ENCODE results near the gene MRTFA.

The MRTFA gene

DNA sequence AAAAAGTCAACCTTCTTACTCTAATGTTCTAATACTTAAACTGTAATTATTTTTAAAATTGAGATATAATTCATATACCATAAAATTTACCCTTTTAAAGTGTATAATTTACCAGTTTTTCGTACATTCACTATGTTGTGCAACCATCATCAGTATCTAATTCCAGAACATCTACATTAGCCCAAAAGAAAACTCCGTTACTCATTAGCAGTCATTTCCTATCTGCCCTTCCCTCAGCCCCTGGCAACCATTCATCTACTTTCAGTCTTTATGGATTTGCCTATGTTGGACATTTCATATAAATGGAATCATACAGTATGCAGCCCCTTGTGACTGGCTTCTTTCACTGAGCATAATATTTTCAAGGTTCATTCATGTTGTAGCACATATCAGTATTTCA is 243.9 kb downstream of the MRTFA start:
- Histone ChIP-seq H3K4me3 (no peak overlapping the region), H3K9me3 (no peaks in the 10 kb centered on the region), H3K27me3 (no peaks in the 10 kb centered on the region), H3K27ac (no peak overlapping the region), H3K36me3 (peaks cover 0 to 10% (median 0%) of the 10 kb centered on the region in 3 donors), H3K4me1 (peaks cover 0 to 7% (median 3%) of the 10 kb centered on the region in 4 donors)
- no peak for DNase-seq
- TF ChIP-seq, protein P1, sequence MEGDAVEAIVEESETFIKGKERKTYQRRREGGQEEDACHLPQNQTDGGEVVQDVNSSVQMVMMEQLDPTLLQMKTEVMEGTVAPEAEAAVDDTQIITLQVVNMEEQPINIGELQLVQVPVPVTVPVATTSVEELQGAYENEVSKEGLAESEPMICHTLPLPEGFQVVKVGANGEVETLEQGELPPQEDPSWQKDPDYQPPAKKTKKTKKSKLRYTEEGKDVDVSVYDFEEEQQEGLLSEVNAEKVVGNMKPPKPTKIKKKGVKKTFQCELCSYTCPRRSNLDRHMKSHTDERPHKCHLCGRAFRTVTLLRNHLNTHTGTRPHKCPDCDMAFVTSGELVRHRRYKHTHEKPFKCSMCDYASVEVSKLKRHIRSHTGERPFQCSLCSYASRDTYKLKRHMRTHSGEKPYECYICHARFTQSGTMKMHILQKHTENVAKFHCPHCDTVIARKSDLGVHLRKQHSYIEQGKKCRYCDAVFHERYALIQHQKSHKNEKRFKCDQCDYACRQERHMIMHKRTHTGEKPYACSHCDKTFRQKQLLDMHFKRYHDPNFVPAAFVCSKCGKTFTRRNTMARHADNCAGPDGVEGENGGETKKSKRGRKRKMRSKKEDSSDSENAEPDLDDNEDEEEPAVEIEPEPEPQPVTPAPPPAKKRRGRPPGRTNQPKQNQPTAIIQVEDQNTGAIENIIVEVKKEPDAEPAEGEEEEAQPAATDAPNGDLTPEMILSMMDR (IDR thresholded peaks at IDR 0.05): no peak
- intact Hi-C loops (cut with DNase I; ENCODE audit: low total_unique reads): no loop called here

DNA sequence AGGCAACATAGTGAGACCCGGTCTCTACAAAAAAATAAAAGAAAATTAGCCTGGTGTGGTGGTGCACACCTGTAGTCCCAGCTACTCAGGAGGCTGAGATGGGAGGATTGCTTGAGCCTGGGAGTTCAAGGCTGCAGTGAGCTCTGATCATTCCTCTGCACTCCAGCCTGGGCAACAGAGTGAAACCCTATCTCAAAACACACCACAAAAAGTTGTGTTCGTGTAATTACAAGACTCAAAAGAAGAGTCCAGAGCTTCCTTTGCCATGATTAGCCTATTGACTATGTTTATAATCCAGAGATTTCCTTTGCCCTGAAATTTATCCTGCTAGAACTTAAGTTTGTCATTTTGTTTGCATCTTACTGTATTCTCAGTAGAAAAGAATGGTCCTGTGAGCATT is 245.1 kb downstream of the MRTFA start:
- Histone ChIP-seq H3K36me3 (peaks cover 0 to 10% (median 0%) of the 10 kb centered on the region in 3 donors), H3K9me3 (no peaks in the 10 kb centered on the region), H3K27me3 (no peaks in the 10 kb centered on the region), H3K4me3 (no peak overlapping the region), H3K4me1 (no peaks in the 10 kb centered on the region), H3K27ac (no peak overlapping the region)
- TF ChIP-seq, protein P1 (IDR thresholded peaks at IDR 0.05): no peak
- intact Hi-C loops (cut with DNase I; ENCODE audit: low total_unique reads): no loop called here
- no peak for DNase-seq

DNA sequence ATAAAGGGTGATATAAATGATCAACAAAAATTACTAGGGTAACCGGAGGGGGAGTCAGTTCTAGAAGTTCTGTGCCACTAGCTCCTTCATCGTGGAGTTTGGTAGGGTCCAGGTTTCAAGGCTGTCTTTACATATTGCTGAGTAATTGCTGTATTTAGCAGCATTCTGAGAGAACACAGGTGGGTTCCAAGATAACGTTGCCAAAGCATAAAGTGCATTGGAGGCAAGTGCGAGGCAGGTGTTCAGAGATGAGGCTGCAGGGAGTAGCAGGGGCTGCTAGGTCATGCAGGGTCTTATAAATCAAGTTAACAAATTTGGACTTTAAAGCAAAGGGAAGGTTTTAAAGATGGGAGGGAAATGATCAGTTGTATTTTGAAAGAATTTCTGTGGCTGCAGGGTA is 248.3 kb downstream of the MRTFA start:
- H3K4me1 ChIP-seq: peaks cover 0 to 9% (median 0%) of the 10 kb centered on the region in 4 donors
- intact Hi-C loops (cut with DNase I; ENCODE audit: low total_unique reads): no loop called here
- peaks cover 0 to 5% (median 0%) of the 10 kb centered on the region in 3 donors for H3K36me3 ChIP-seq
- TF ChIP-seq, protein P1 (IDR thresholded peaks at IDR 0.05): no peak
- H3K4me3 ChIP-seq: no peak overlapping the region
- H3K9me3 ChIP-seq: no peaks in the 10 kb centered on the region
- H3K27ac ChIP-seq: no peak overlapping the region
- no peaks in the 10 kb centered on the region for H3K27me3 ChIP-seq
- no peak for DNase-seq

DNA sequence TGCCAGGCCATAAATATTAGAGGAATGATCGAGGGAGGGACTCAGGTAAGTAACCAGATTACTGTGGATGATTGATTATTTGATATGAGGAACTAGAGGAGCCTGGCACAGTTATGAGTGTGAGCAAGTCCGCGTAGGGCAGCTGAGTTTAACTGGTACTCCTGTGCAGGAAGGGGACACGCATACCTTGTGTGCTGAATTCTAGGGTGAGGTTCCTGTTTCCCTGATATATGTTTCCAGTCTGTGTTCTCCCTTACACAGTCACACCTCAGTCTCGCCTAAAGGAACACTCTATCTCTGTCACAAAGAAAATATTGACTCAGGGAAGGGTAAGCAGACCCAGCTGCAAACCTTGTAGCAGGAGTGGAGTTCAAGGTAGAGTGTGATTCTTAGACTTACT is 248.8 kb downstream of the MRTFA start:
- peaks cover 0 to 5% (median 0%) of the 10 kb centered on the region in 3 donors for H3K36me3 ChIP-seq
- no peak for DNase-seq
- no peaks in the 10 kb centered on the region for H3K9me3 ChIP-seq
- H3K4me1 ChIP-seq: peaks cover 0 to 14% (median 0%) of the 10 kb centered on the region in 4 donors
- TF ChIP-seq, protein P1 (IDR thresholded peaks at IDR 0.05): no peak
- intact Hi-C loops (cut with DNase I; ENCODE audit: low total_unique reads): no loop called here
- no peaks in the 10 kb centered on the region for H3K27me3 ChIP-seq
- H3K4me3 ChIP-seq: no peak overlapping the region
- H3K27ac ChIP-seq: no peak overlapping the region

DNA sequence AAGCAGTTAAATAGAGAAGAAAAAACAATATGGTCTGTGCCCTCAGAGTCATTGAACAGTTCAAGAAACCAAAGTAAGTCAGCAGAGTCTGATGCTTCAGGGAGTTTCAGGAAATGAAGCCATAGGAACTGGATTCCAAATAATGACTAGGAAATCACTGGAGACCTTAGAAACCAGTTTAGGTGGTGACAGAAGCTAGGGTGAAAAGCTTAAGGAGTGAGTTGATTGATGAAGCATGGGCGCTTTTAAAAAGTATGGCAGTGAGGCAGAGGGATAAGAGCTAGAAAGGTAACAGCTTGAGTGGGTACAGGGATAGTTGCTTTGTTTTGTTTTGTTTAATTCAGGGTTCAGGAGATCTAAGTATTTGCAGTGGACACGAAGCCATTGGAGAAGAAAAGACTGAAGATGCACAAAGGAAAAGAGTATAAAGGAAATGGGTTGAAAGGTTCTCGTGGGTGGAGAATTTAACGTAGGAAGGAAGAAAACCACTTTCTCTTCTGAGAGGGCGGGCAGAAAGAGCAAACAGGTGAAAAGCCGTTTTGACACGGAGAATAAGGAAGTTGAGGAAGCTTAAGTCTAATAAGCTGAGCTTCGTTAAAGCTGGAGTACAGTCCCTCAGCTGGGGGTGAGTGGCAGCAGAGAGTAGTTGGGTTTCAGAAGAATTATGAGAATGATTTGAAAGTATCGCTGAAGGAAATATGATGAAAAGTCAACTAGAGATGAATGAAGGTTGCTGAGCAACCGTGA is 251.3 kb downstream of the MRTFA start:
- Histone ChIP-seq H3K4me3 (no peak overlapping the region), H3K27ac (no peak overlapping the region), H3K4me1 (peaks cover 0 to 14% (median 0%) of the 10 kb centered on the region in 4 donors), H3K9me3 (no peaks in the 10 kb centered on the region), H3K27me3 (no peaks in the 10 kb centered on the region), H3K36me3 (peaks cover 0 to 5% (median 0%) of the 10 kb centered on the region in 3 donors)
- TF ChIP-seq, protein P1 (IDR thresholded peaks at IDR 0.05): no peak
- no peak for DNase-seq
- intact Hi-C loops (cut with DNase I; ENCODE audit: low total_unique reads): no loop called here

All from tibial artery (tissue), 4 donors.